Measurements from ENCODE around the gene SLPI. TPM values are rescaled to one million over a fixed set of nuclear protein-coding genes. Genes with fewer than 3 reads are reported as not detected.

Gene SLPI
- total RNA-seq, 4 donors from 2014 or later: 1.0 to 57.4 (median 20.9) TPM

GRCh38 chr20:45292343-45292742 is 38.0 kb upstream of the SLPI start:
- Histone ChIP-seq H3K36me3 (no peaks in the 10 kb centered on the region), H3K27ac (no peak overlapping the region), H3K27me3 (no peaks in the 10 kb centered on the region), H3K9me3 (no peaks in the 10 kb centered on the region), H3K4me1 (peaks cover 0 to 9% of the 10 kb centered on the region in 2 donors), H3K4me3 (no peak overlapping the region)
- no peak for DNase-seq
- intact Hi-C loops (cut with DNase I; ENCODE audit: low total_unique reads): no loop called here
- no peak for TF ChIP-seq POLR2A (IDR thresholded peaks at IDR 0.05)
- TF ChIP-seq, protein P1, sequence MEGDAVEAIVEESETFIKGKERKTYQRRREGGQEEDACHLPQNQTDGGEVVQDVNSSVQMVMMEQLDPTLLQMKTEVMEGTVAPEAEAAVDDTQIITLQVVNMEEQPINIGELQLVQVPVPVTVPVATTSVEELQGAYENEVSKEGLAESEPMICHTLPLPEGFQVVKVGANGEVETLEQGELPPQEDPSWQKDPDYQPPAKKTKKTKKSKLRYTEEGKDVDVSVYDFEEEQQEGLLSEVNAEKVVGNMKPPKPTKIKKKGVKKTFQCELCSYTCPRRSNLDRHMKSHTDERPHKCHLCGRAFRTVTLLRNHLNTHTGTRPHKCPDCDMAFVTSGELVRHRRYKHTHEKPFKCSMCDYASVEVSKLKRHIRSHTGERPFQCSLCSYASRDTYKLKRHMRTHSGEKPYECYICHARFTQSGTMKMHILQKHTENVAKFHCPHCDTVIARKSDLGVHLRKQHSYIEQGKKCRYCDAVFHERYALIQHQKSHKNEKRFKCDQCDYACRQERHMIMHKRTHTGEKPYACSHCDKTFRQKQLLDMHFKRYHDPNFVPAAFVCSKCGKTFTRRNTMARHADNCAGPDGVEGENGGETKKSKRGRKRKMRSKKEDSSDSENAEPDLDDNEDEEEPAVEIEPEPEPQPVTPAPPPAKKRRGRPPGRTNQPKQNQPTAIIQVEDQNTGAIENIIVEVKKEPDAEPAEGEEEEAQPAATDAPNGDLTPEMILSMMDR (IDR thresholded peaks at IDR 0.05): no peak

DNA sequence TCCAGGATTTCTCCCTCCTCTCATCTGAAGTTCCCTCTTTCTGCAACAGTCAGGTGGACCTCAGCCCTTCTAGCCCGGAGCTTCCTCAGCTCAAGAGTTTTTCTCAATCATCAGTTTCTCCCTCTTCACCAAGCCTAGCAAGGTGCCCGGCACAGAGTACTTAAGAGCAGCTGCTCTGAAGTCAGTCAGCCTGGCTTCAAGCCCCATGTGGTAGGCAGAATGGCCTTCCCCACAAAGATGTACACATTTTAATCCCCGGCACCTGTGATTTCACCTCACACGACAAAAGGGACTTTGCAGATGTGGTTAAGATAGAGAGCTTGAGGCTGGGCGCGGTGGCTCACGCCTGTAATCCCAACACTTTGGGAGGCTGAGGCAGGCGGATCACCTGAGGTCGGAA is 37.2 kb upstream of the SLPI start:
- no peak for DNase-seq
- intact Hi-C loops (cut with DNase I; ENCODE audit: low total_unique reads): no loop called here
- H3K27ac ChIP-seq: no peak overlapping the region
- H3K4me1 ChIP-seq: peaks cover 0 to 9% of the 10 kb centered on the region in 2 donors
- H3K27me3 ChIP-seq: no peaks in the 10 kb centered on the region
- no peak overlapping the region for H3K4me3 ChIP-seq
- H3K9me3 ChIP-seq: no peaks in the 10 kb centered on the region
- no peaks in the 10 kb centered on the region for H3K36me3 ChIP-seq
- TF ChIP-seq POLR2A (IDR thresholded peaks at IDR 0.05): no peak
- TF ChIP-seq, protein P1 (IDR thresholded peaks at IDR 0.05): no peak

- intact Hi-C loops (cut with DNase I; ENCODE audit: low total_unique reads): no loop called here
- H3K27ac ChIP-seq: no peak overlapping the region
- TF ChIP-seq, protein P1 (IDR thresholded peaks at IDR 0.05): peak; percentile 61 to 69 (median 62)
- TF ChIP-seq POLR2A (IDR thresholded peaks at IDR 0.05): no peak
These were observed 36.5 kb upstream of the SLPI start for GRCh38 chr20:45290677-45291355.

DNA sequence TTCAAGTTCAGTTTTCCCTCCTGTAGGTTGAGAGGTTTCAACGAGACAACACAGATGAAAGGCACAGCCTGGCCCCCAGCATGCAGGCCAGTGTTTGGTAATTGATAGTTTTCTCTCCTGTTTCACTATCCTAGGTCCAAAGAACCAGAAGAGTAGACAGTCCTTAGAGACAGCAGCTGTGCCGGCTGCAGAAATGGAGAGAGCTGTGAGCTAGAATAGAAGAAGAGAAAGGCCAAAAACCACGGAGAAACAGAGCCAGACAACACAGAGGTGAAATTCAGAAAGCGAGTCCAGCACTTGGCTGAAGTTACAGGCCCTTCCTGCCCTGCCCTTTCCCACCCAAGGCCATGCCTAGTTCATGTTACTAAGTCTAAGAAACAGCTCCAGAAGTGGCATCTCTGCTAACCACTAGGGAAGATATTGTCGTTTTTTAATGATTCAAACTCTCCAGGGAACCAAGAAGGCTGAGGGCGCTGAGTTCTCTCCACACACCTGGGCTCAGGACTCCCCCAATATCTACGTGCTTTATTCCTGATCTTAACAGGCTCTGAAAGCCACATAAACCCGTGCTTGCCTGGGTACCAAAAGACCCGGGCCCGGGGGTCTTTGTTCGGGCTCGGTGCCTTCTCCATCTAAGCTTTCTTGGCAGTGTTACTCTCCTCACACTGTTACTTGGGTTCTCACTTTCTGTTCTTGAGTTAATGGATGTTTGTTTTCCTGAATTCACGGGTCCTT is 35.7 kb upstream of the SLPI start:
- H3K9me3 ChIP-seq: no peaks in the 10 kb centered on the region
- no peak overlapping the region for H3K4me3 ChIP-seq
- H3K27me3 ChIP-seq: no peaks in the 10 kb centered on the region
- no peaks in the 10 kb centered on the region for H3K36me3 ChIP-seq
- TF ChIP-seq, protein P1 (IDR thresholded peaks at IDR 0.05): no peak
- TF ChIP-seq POLR2A (IDR thresholded peaks at IDR 0.05): no peak
- no peak for DNase-seq
- no peak overlapping the region for H3K27ac ChIP-seq
- peaks cover 0 to 9% of the 10 kb centered on the region in 2 donors for H3K4me1 ChIP-seq
- intact Hi-C loops (cut with DNase I; ENCODE audit: low total_unique reads): no loop called here

More at GRCh38 chr20:45290677-45291355, 36.5 kb upstream of the SLPI start:
- Histone ChIP-seq H3K4me1 (peaks cover 0 to 9% of the 10 kb centered on the region in 2 donors), H3K36me3 (no peaks in the 10 kb centered on the region), H3K4me3 (no peak overlapping the region), H3K27me3 (no peaks in the 10 kb centered on the region), H3K9me3 (no peaks in the 10 kb centered on the region)
- peak; percentile 47 to 51 for DNase-seq

- Histone ChIP-seq H3K27me3 (no peaks in the 10 kb centered on the region), H3K36me3 (no peaks in the 10 kb centered on the region), H3K4me3 (no peak overlapping the region), H3K9me3 (no peaks in the 10 kb centered on the region), H3K4me1 (peaks cover 0 to 8% of the 10 kb centered on the region in 2 donors), H3K27ac (no peak overlapping the region)
- intact Hi-C loops (cut with DNase I; ENCODE audit: low total_unique reads): no loop called here
- TF ChIP-seq, protein P1 (IDR thresholded peaks at IDR 0.05): no peak
- no peak for TF ChIP-seq POLR2A (IDR thresholded peaks at IDR 0.05)
- DNase-seq: no peak
These were observed 34.5 kb upstream of the SLPI start for GRCh38 chr20:45288860-45289259.
